K562 (cell line): ENCODE measurements around the gene MIDN. TPM values are rescaled to one million over a fixed set of nuclear protein-coding genes. Genes with fewer than 3 reads are reported as not detected.
A peak's percentile ranks its signal among the peaks of the same experiment; 100 is the strongest.

Experiments
- BDP1 ChIP-seq: IDR thresholded peaks from 3 replicates; pipeline ENCODE4 v1.6.1; 2011; ENCODE audit not compliant: insufficient read length, insufficient read depth
- GATAD2B ChIP-seq: fragments of 450-650 bp; IDR thresholded peaks from 2 replicates; pipeline ENCODE4 v1.6.1; 2017; ENCODE audit warnings: mild to moderate bottlenecking, borderline replicate concordance
- GTF2F1 ChIP-seq: IDR thresholded peaks from 2 replicates; pipeline ENCODE4 v1.6.1; 2011; ENCODE audit warnings: low read depth, low read length, improper control_type of control experiment
- HDAC1 ChIP-seq, 2 experiments: fragments of 450-650 bp; IDR thresholded peaks; 2 replicates each; pipeline ENCODE4 v1.6.1; 2016 to 2017; ENCODE audit warnings: inconsistent platforms in 1 of 2, mild to moderate bottlenecking in 1 of 2, moderate library complexity in 1 of 2
- HLTF ChIP-seq: fragments of 450-650 bp; IDR thresholded peaks from 2 replicates; pipeline ENCODE4 v1.6.1; 2016
- NCOA6 ChIP-seq: fragments of 450-650 bp; IDR thresholded peaks from 2 replicates; pipeline ENCODE4 v1.6.1; 2017; ENCODE audit warnings: mild to moderate bottlenecking
- NFIC ChIP-seq: fragments of 450-650 bp; IDR thresholded peaks from 2 replicates; pipeline ENCODE4 v1.6.1; 2017; ENCODE audit warnings: mild to moderate bottlenecking, inconsistent platforms
- POLR2AphosphoS5 ChIP-seq: IDR thresholded peaks from 2 replicates; pipeline ENCODE4 v1.6.1; 2011; ENCODE audit warnings: mild to moderate bottlenecking, low read depth, low read length, moderate library complexity; ENCODE audit not compliant: control insufficient read depth, insufficient read depth
- POLR2H ChIP-seq: IDR thresholded peaks from 2 replicates; pipeline ENCODE4 v1.6.1; 2016; ENCODE audit warnings: missing genetic modification characterization, low read depth, mild to moderate bottlenecking, control low read depth, missing compliant biosample characterization, moderate library complexity
- RBM22 ChIP-seq: fragments of 200-400 bp; formaldehyde crosslinking; IDR thresholded peaks from 2 replicates; pipeline ENCODE4 v1.6.1; 2018; ENCODE audit warnings: low read length, low read depth; ENCODE audit not compliant: poor library complexity, severe bottlenecking
- SMAD4 ChIP-seq: fragments of 250-450 bp; sonication (Bioruptor Pico); conservative IDR thresholded peaks from 2 replicates; pipeline ENCODE4 v1.8.0; 2021; ENCODE audit warnings: inconsistent platforms, mild to moderate bottlenecking, moderate library complexity
- STAT5A ChIP-seq: IDR thresholded peaks from 2 replicates; pipeline ENCODE4 v1.6.1; 2012; ENCODE audit warnings: low read length, inconsistent platforms, borderline replicate concordance
- ZBTB7A ChIP-seq: IDR thresholded peaks from 2 replicates; pipeline ENCODE4 v1.6.1; 2011; ENCODE audit warnings: low read depth, mild to moderate bottlenecking, low read length, moderate library complexity, borderline replicate concordance; ENCODE audit not compliant: control insufficient read depth
- polyA plus RNA-seq, 8 experiments: library from polyadenylated mRNA; depleted of rRNA in 4 of 8; stranded (reverse) in 5 of 8; unstranded in 3 of 8; fragments of >200 nt; fragmentation: Nextera tagmentation in 2 of 8; fragmentation: Illumina TruSeq in 1 of 8; extraction: Ambion mirVana in 2 of 8; extraction: Trizol in 1 of 8; gene quantifications; 2 replicates each; pipeline versions ENCODE4 v1.2.1 to v1.2.3, GENCODE V29; 2011 to 2014; ENCODE audit warnings: inconsistent platforms in 1 of 8, missing spikeins in 1 of 8
- total RNA-seq, 7 experiments: library from RNA; depleted of rRNA in 6 of 7; stranded (reverse); fragments of >200 nt in 6 of 7; fragmentation: Illumina TruSeq in 2 of 7; extraction: Trizol in 2 of 7; gene quantifications; 2 replicates each; pipeline versions ENCODE4 v1.2.1 to v1.2.3, GENCODE V29; 2011 to 2021; ENCODE audit warnings: low replicate concordance in 1 of 7
- TF ChIP-seq, protein P1 (sequence below): IDR thresholded peaks from 2 replicates; pipeline ENCODE4 v1.6.1; 2016; ENCODE audit warnings: missing genetic modification characterization, missing compliant biosample characterization
- TF ChIP-seq, protein P2 (sequence below): fragments of 450-650 bp; IDR thresholded peaks from 2 replicates; pipeline ENCODE4 v1.6.1; 2016; ENCODE audit warnings: missing biosample characterization, missing genetic modification characterization
- TF ChIP-seq, protein P3 (sequence below), 3 experiments: fragments of 200-800 bp in 1 of 3; sonication (Bioruptor generic) in 1 of 3; sonication (generic) in 1 of 3; formaldehyde crosslinking in 1 of 3; IDR thresholded peaks; 2 replicates each; pipeline versions ENCODE4 v1.6.1 to v1.8.0; 2016 to 2022; ENCODE audit warnings: mild to moderate bottlenecking in 2 of 3, missing compliant biosample characterization in 2 of 3, missing genetic modification characterization in 2 of 3, missing genetic modification reagents in 1 of 3

MIDN gene
- total and polyA plus RNA-seq, 9 of the 15 experiments (the other 6 are each of a cell fraction or from before 2014, with no cell fraction given), result 0.17 to 120 (median 10.1) TPM

DNA sequence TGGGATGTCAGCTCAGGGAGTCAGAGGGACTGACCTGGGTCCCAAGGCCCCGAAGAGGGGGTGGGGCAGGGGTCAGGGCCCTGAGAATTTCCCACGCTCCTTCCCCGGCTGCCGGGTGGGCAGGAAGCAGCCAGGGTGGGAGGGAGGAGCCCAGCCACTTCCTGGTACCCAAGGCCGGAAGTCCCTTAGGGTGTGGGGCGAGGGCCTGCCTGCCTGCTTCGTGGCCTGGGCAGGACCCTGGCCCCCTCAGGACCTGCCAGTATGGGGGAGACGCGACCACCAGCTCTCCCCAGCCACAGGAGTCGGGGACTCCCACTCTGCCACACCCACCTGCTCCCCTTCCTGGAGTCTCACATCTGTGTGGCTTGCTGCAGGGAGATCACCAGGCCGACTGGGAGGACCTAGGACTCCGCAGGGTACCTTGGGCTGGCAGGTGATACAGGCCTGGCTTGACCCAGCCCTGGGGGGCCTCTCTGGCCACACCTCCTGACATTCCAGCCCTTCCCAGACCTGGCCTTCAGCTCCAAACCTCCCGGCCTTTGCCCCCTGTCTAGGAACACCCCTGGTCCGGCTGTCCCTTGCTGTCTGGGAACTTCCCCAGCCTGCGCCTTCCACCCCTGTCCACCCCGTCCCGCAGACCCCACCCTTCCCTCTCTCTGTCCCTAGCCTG lies 11.0 kb downstream of the MIDN start (continued):
- TF ChIP-seq, protein P1, sequence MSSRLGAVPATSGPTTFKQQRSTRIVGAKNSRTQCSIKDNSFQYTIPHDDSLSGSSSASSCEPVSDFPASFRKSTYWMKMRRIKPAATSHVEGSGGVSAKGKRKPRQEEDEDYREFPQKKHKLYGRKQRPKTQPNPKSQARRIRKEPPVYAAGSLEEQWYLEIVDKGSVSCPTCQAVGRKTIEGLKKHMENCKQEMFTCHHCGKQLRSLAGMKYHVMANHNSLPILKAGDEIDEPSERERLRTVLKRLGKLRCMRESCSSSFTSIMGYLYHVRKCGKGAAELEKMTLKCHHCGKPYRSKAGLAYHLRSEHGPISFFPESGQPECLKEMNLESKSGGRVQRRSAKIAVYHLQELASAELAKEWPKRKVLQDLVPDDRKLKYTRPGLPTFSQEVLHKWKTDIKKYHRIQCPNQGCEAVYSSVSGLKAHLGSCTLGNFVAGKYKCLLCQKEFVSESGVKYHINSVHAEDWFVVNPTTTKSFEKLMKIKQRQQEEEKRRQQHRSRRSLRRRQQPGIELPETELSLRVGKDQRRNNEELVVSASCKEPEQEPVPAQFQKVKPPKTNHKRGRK (tag), result no peak
- peak; percentile 86 for TF ChIP-seq POLR2AphosphoS5
- peak; percentile 91 for TF ChIP-seq ZBTB7A
- TF ChIP-seq, protein P2, sequence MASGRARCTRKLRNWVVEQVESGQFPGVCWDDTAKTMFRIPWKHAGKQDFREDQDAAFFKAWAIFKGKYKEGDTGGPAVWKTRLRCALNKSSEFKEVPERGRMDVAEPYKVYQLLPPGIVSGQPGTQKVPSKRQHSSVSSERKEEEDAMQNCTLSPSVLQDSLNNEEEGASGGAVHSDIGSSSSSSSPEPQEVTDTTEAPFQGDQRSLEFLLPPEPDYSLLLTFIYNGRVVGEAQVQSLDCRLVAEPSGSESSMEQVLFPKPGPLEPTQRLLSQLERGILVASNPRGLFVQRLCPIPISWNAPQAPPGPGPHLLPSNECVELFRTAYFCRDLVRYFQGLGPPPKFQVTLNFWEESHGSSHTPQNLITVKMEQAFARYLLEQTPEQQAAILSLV (tag), result no peak
- no peak for TF ChIP-seq POLR2H (tag)
- TF ChIP-seq BDP1, result no peak
- TF ChIP-seq, protein P3, sequence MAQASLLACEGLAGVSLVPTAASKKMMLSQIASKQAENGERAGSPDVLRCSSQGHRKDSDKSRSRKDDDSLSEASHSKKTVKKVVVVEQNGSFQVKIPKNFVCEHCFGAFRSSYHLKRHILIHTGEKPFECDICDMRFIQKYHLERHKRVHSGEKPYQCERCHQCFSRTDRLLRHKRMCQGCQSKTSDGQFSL (CRISPR knock-in tag; IDR thresholded peaks at IDR 0.05), result no peak
- TF ChIP-seq, protein P3 (tag; IDR thresholded peaks at IDR 0.05), result 0 out of 4 replicates have a peak, but pooled peaks of 1 of the 2 experiments have one; percentile 28
- TF ChIP-seq NFIC, result peak; percentile 34; the same call in 1 of the 2 replicates
- TF ChIP-seq GTF2F1, result no peak
- TF ChIP-seq GATAD2B, result 0 out of 2 replicates have a peak, but pooled peaks have one; percentile 53
- TF ChIP-seq HDAC1 (IDR thresholded peaks at IDR 0.05), result peak in 1 of 2 experiments; percentile 27; a peak in 1 of 4 replicates
- TF ChIP-seq STAT5A, result no peak
- TF ChIP-seq HLTF, result no peak
- no peak for TF ChIP-seq SMAD4 (CRISPR knock-in tag)
- peak; percentile 89 for TF ChIP-seq RBM22
- no peak for TF ChIP-seq NCOA6
